Mesendoderm (in vitro differentiated cells): ENCODE data around the gene TBX4.

Source experiments
- DNase-seq: peaks from one replicate; pipeline ENCODE4 v3.0.0; 2013
- H2AK5ac ChIP-seq: 2 replicates; pipeline ENCODE4 v1.6.1; 2013; ENCODE audit warnings: low read length, inconsistent platforms
- H2BK120ac ChIP-seq: 2 replicates; pipeline ENCODE4 v1.6.1; 2013; ENCODE audit warnings: low read depth, mild to moderate bottlenecking, low read length, moderate library complexity, mixed read lengths
- H2BK15ac ChIP-seq: replicated peaks from 2 replicates; pipeline ENCODE4 v1.6.1; 2013; ENCODE audit warnings: low read depth, mild to moderate bottlenecking, moderate library complexity
- H2BK5ac ChIP-seq: 2 replicates; pipeline ENCODE4 v1.6.1; 2013; ENCODE audit warnings: low read length, inconsistent platforms
- H3K18ac ChIP-seq: 2 replicates; pipeline ENCODE4 v1.6.1; 2013; ENCODE audit warnings: mild to moderate bottlenecking, low read length, mixed read lengths
- H3K23ac ChIP-seq: one replicate; pipeline ENCODE4 v1.6.1; 2013; ENCODE audit warnings: low read length
- H3K27ac ChIP-seq: 2 replicates; pipeline ENCODE4 v1.5.1; 2013; ENCODE audit warnings: low read depth, mild to moderate bottlenecking, inconsistent platforms, low read length, moderate library complexity
- H3K27me3 ChIP-seq: 2 replicates; pipeline ENCODE4 v1.6.1; 2013; ENCODE audit warnings: low read length, control low read depth, mild to moderate bottlenecking, inconsistent platforms; ENCODE audit not compliant: insufficient read depth, poor library complexity
- H3K36me3 ChIP-seq: 2 replicates; pipeline ENCODE4 v1.6.1; 2013; ENCODE audit warnings: low read length, inconsistent platforms; ENCODE audit not compliant: control insufficient read depth, insufficient read depth
- H3K4ac ChIP-seq: one replicate; pipeline ENCODE4 v1.6.1; 2013; ENCODE audit warnings: low read depth, mild to moderate bottlenecking, low read length, moderate library complexity
- H3K4me1 ChIP-seq: 2 replicates; pipeline ENCODE4 v1.6.1; 2013; ENCODE audit warnings: low read depth, low read length, inconsistent platforms; ENCODE audit not compliant: control insufficient read depth
- H3K4me2 ChIP-seq: 2 replicates; pipeline ENCODE4 v1.6.1; 2013; ENCODE audit warnings: low read length
- H3K4me3 ChIP-seq: 2 replicates; pipeline ENCODE4 v1.5.1; 2013; ENCODE audit warnings: mild to moderate bottlenecking, low read length
- H3K56ac ChIP-seq: one replicate; pipeline ENCODE4 v1.6.1; 2013; ENCODE audit warnings: low read length
- H3K79me1 ChIP-seq: 2 replicates; pipeline ENCODE4 v1.6.1; 2013; ENCODE audit warnings: low read length, inconsistent platforms
- H3K79me2 ChIP-seq: 2 replicates; pipeline ENCODE4 v1.6.1; 2013; ENCODE audit warnings: mild to moderate bottlenecking, low read length; ENCODE audit not compliant: control insufficient read depth, insufficient read depth
- H3K9ac ChIP-seq: 2 replicates; pipeline ENCODE4 v1.6.1; 2013; ENCODE audit warnings: low read length, inconsistent platforms
- H4K5ac ChIP-seq: one replicate; pipeline ENCODE4 v1.6.1; 2013; ENCODE audit warnings: low read length
- H4K8ac ChIP-seq: one replicate; pipeline ENCODE4 v1.6.1; 2013; ENCODE audit warnings: low read depth, mild to moderate bottlenecking, control low read depth, low read length, moderate library complexity
- WGBS: extraction: QIAGEN DNeasy Blood & Tissue Kit; methylation state at CpG from one replicate; pipeline ENCODE4 v1.1.7; 2013; ENCODE audit warnings: low lambda C conversion rate, missing lambda C conversion rate; ENCODE audit not compliant: insufficient coverage; ENCODE audit errors: extremely low coverage; 5-methylcytosine and 5-hydroxymethylcytosine counted together

The TBX4 gene

GRCh38 chr17:61500287-61500686 lies 48.1 kb downstream of the TBX4 start:
- Histone ChIP-seq H3K36me3 (no peaks in the 10 kb centered on the region), H3K23ac (no peak overlapping the region), H3K4ac (no peak overlapping the region), H2BK15ac (no peak overlapping the region), H3K27ac (no peak overlapping the region), H4K8ac (no peak overlapping the region), H3K18ac (no peak overlapping the region), H3K56ac (no peak overlapping the region), H3K4me3 (no peak overlapping the region), H3K79me2 (no peaks in the 10 kb centered on the region), H2BK5ac (no peak overlapping the region), H4K5ac (no peak overlapping the region), H3K9ac (no peak overlapping the region), H2BK120ac (no peak overlapping the region), H3K4me2 (no peak overlapping the region), H3K4me1 (peaks cover 3% of the 10 kb centered on the region), H3K79me1 (no peaks in the 10 kb centered on the region), H2AK5ac (no peak overlapping the region), H3K27me3 (no peaks in the 10 kb centered on the region)
- WGBS: no CpG with 5 or more reads among the region's 2 CpGs
- no peak for DNase-seq

GRCh38 chr17:61502292-61502691 lies 50.1 kb downstream of the TBX4 start:
- Histone ChIP-seq H3K4me1 (no peaks in the 10 kb centered on the region), H2BK120ac (no peak overlapping the region), H3K4me3 (no peak overlapping the region), H3K79me1 (no peaks in the 10 kb centered on the region), H4K8ac (no peak overlapping the region), H2BK5ac (no peak overlapping the region), H2AK5ac (no peak overlapping the region), H3K79me2 (no peaks in the 10 kb centered on the region), H3K36me3 (no peaks in the 10 kb centered on the region), H3K56ac (no peak overlapping the region), H2BK15ac (no peak overlapping the region), H3K4me2 (no peak overlapping the region), H3K23ac (no peak overlapping the region), H3K27me3 (no peaks in the 10 kb centered on the region), H3K9ac (no peak overlapping the region), H4K5ac (no peak overlapping the region), H3K4ac (no peak overlapping the region), H3K27ac (no peak overlapping the region), H3K18ac (no peak overlapping the region)
- DNase-seq: no peak
- no CpG with 5 or more reads among the region's 5 CpGs for whole genome bisulfite sequencing

- Histone ChIP-seq H2BK5ac (no peak overlapping the region), H3K23ac (no peak overlapping the region), H3K27me3 (no peaks in the 10 kb centered on the region), H3K4me2 (no peak overlapping the region), H3K27ac (no peak overlapping the region), H3K56ac (no peak overlapping the region), H4K5ac (no peak overlapping the region), H2BK120ac (no peak overlapping the region), H3K18ac (no peak overlapping the region), H3K79me1 (no peaks in the 10 kb centered on the region), H2BK15ac (no peak overlapping the region), H3K4me3 (no peak overlapping the region), H2AK5ac (no peak overlapping the region), H3K9ac (no peak overlapping the region), H3K79me2 (no peaks in the 10 kb centered on the region), H3K4me1 (no peaks in the 10 kb centered on the region), H3K4ac (no peak overlapping the region), H3K36me3 (no peaks in the 10 kb centered on the region), H4K8ac (no peak overlapping the region)
- no peak for DNase-seq
- no CpG with 5 or more reads among the region's 3 CpGs for WGBS
Measured at GRCh38 chr17:61503961-61504360, 51.7 kb downstream of the TBX4 start.

GRCh38 chr17:61504697-61505096 lies 52.5 kb downstream of the TBX4 start:
- Histone ChIP-seq H2BK120ac (no peak overlapping the region), H2AK5ac (no peak overlapping the region), H3K27me3 (no peaks in the 10 kb centered on the region), H3K18ac (no peak overlapping the region), H3K79me2 (no peaks in the 10 kb centered on the region), H3K56ac (no peak overlapping the region), H3K4me2 (no peak overlapping the region), H4K5ac (no peak overlapping the region), H3K4ac (no peak overlapping the region), H3K4me1 (no peaks in the 10 kb centered on the region), H3K79me1 (no peaks in the 10 kb centered on the region), H3K23ac (no peak overlapping the region), H2BK5ac (no peak overlapping the region), H3K27ac (no peak overlapping the region), H3K4me3 (no peak overlapping the region), H3K9ac (no peak overlapping the region), H3K36me3 (no peaks in the 10 kb centered on the region), H4K8ac (no peak overlapping the region), H2BK15ac (no peak overlapping the region)
- no CpG with 5 or more reads among the region's 2 CpGs for WGBS
- no peak for DNase-seq

GRCh38 chr17:61505846-61506627 lies 53.8 kb downstream of the TBX4 start:
- Histone ChIP-seq H3K18ac (no peak overlapping the region), H4K5ac (no peak overlapping the region), H3K4me1 (no peaks in the 10 kb centered on the region), H3K27ac (no peak overlapping the region), H2BK120ac (no peak overlapping the region), H2AK5ac (no peak overlapping the region), H2BK15ac (no peak overlapping the region), H3K9ac (no peak overlapping the region), H3K23ac (no peak overlapping the region), H3K79me2 (no peaks in the 10 kb centered on the region), H4K8ac (no peak overlapping the region), H2BK5ac (no peak overlapping the region), H3K4me3 (no peak overlapping the region), H3K36me3 (no peaks in the 10 kb centered on the region), H3K27me3 (no peaks in the 10 kb centered on the region), H3K4ac (no peak overlapping the region), H3K79me1 (no peaks in the 10 kb centered on the region), H3K4me2 (no peak overlapping the region), H3K56ac (no peak overlapping the region)
- DNase-seq: no peak
- WGBS: no CpG with 5 or more reads among the region's 11 CpGs
